NCI-H226 (cell line): ENCODE measurements around the gene SOX11.
"Not testable (repeated sequence)": the region's sequence is repeated elsewhere in the genome, so short reads cannot be mapped to it uniquely, and the experiment has no call there.

Source experiments
- DNase-seq: peaks from one replicate; pipeline ENCODE4 v3.0.0-alpha.2; 2015

Gene SOX11

GRCh38 chr2:5691985-5692529 lies at the start of gene SOX11:
Gene SOX11, plus strand, starts transcription at chr2:5692384. Its CDS starts 338 bp downstream, at chr2:5692722.
- no peak for DNase-seq

- not testable (repeated sequence) for DNase-seq
Observed at GRCh38 chr2:5652734-5653133, 39.5 kb upstream of the SOX11 start.

GRCh38 chr2:5653756-5654155 lies 38.4 kb upstream of the SOX11 start:
- DNase-seq: not testable (repeated sequence)

GRCh38 chr2:5657231-5657630 lies 35.0 kb upstream of the SOX11 start:
- no peak for DNase-seq

GRCh38 chr2:5660591-5660990 lies 31.6 kb upstream of the SOX11 start:
- no peak for DNase-seq

- DNase-seq: no peak
Observed at GRCh38 chr2:5661362-5661761, 30.8 kb upstream of the SOX11 start.

- no peak for DNase-seq
Observed at GRCh38 chr2:5664278-5664681, 27.9 kb upstream of the SOX11 start.

GRCh38 chr2:5665066-5665465 lies 27.1 kb upstream of the SOX11 start:
- no peak for DNase-seq

- DNase-seq: no peak
Observed at GRCh38 chr2:5666798-5667197, 25.4 kb upstream of the SOX11 start.

GRCh38 chr2:5667655-5668054 lies 24.5 kb upstream of the SOX11 start:
- not testable (repeated sequence) for DNase-seq

GRCh38 chr2:5668682-5669250 lies 23.4 kb upstream of the SOX11 start:
- DNase-seq: no peak

GRCh38 chr2:5672749-5673144 lies 19.4 kb upstream of the SOX11 start:
- DNase-seq: no peak

GRCh38 chr2:5673145-5674025 lies 18.8 kb upstream of the SOX11 start:
- no peak for DNase-seq

GRCh38 chr2:5674026-5674340 lies 18.2 kb upstream of the SOX11 start:
- no peak for DNase-seq

GRCh38 chr2:5677133-5677532 lies 15.1 kb upstream of the SOX11 start:
- no peak for DNase-seq

- no peak for DNase-seq
Observed at GRCh38 chr2:5683471-5683870, 8.7 kb upstream of the SOX11 start.

- no peak for DNase-seq
Observed at GRCh38 chr2:5685225-5685624, 7.0 kb upstream of the SOX11 start.

- DNase-seq: no peak
Observed at GRCh38 chr2:5686068-5686467, 6.1 kb upstream of the SOX11 start.

GRCh38 chr2:5686536-5686935 lies 5.6 kb upstream of the SOX11 start:
- DNase-seq: no peak

GRCh38 chr2:5689750-5690149 lies 2.4 kb upstream of the SOX11 start:
- no peak for DNase-seq

GRCh38 chr2:5690286-5690685 lies 1.9 kb upstream of the SOX11 start:
- no peak for DNase-seq

GRCh38 chr2:5690718-5691220 lies 1.4 kb upstream of the SOX11 start:
- no peak for DNase-seq

GRCh38 chr2:5691221-5691984 lies 781 bp upstream of the SOX11 start:
- no peak for DNase-seq
